GM15510 (cell line): ENCODE measurements around the gene KANK2.

Source experiments
- POLR2A ChIP-seq: IDR thresholded peaks from 3 replicates; pipeline ENCODE4 v1.6.1; 2011; ENCODE audit warnings: borderline replicate concordance; ENCODE audit not compliant: insufficient read length; ENCODE audit errors: extremely low read depth

Gene KANK2

DNA sequence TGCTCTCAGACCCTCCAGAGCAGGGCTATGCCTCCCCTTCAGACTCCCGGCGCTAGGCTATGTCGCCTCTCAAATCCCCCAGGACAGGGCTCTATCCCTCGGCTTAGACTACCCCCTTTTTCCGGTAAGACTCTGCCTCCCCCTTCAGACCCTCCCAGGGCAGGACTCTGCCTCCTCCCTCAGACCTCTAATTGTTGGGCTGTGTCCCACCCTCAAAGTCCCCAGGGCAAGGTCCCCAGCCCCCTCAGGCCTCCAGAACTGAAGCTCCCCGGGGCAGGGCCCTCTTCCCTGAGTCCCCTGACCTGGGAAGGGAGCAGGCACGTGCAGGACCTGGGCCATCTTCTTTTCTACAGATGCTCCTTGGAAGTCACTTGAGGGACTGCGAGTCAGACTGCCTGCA lies 3.2 kb downstream of the KANK2 start:
- TF ChIP-seq POLR2A: no peak

DNA sequence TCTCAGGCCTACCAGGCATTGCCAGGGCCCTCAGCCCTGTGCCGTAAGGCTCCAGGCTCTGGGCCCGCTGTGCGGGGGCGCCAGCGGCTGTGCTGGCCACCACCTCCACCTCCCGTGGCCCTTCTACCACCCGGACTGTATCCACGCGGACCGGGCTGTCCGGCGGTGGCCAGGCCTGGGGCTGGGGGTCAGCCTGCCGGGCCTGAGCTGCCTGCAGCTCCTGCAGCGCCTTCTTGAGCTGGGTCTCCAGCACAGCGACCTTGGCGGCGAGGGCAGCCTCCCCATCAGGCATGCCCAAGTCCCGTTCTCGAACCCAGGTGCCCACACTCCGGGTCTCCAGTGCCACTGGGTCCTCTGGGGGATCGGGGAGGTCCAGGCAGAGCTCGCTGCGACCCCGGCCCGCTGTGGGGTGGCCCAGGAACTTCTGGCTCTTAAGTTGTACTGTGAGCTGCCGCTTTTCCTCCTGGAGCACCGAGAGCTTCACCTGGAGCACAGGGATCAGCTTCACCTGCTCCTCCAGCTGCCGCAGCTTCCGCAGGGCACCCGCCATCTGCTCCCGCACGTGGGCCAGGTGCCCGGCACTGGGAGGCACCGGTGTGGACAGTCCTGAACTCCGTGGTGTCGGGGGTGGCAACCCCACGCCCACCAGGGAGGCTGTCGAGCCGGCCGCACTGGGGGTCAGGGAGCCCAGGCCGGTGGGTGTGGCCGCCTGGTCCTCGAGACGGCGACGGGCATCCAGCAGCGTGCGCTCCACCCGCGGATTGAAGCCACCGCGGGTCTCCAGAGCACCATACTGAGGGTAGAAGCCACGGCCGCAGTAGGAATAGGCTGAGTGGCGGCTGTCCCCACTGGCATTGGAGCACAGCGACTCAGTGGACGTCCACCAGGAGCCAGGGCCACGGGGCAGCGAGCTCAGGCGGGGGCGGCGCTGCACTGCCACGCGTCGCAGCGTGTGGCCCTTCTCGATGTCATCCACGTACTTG lies 4.1 kb downstream of the KANK2 start:
- no peak for TF ChIP-seq POLR2A

DNA sequence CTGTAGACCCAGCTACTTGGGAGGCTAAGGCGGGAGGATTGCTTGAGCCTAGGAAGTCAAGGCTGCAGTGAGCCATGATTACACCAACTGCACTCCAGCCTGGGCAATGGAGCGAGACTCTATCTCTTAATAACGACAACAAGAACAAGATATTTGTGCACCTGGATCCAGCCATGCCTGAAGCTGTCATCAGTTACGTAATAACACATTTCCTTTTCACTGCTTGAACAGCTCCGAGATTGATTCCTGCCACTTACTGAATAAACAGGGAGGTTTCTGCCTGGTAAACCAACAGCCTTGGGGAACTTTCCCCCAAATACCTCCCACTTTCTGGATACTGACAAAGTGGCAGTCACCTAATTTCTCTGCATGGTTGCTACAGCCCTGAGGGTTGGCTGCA lies 5.4 kb downstream of the KANK2 start:
- no peak for TF ChIP-seq POLR2A

DNA sequence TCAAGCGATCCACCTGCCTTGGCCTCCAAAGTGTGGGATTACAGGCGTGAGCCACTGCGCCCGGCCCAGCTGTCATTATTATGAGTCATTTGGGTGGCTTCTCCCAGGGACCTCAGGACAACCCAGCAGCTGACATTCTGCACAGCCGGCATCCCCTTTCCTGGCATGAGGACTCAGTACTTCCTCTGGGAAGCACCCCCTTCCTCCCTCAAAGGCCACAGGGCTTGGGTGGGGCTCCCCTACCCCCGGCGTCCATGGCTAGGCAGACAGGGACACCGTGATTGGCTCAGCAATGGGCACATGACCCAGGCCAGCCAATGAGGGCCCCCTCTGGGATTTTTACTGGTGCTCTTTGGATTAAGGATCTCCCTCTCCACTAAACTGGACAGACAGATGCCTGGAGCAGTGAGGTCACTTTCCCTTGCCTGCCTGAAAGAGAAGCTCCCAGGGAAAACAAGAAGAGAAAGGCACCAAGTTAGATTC lies 6.0 kb downstream of the KANK2 start:
- no peak for TF ChIP-seq POLR2A

DNA sequence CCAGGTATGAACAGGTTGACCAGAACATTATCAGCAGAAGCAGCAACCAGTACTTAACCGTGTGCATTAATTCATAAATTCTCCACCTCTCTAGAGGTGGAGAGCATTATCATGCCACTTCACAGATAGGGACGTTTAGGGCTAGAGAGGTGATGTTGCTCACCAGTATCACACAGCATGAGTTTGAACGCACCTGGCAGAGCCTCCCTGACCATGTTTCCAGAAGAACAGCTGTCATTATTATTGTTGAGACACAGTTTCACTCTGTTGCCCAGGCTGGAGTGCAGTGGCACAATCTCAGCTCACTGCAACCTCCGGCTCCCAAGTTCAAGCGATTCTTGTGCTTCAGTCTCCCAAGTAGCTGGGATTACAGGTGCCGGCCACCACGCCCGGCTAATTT lies 6.8 kb downstream of the KANK2 start:
- no peak for TF ChIP-seq POLR2A

DNA sequence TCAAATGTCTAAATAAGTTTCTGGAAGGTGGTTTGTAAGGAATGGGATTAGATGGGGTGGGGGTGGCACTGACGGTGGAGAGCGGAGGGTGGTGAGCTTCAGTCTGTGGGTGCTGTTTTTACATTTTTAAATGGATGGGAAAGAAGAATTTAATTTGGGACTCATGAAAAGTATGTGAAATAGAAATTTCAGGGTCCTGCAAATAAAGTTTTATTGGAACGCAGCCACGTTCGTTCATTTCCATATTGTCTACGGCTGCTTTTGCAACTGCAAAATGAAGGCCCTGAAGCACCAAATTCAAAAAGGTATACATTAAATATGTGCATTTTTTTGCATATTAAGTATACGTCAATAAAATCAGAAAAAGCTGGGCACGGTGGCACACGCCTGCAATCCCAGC lies 9.9 kb downstream of the KANK2 start:
- no peak for TF ChIP-seq POLR2A

DNA sequence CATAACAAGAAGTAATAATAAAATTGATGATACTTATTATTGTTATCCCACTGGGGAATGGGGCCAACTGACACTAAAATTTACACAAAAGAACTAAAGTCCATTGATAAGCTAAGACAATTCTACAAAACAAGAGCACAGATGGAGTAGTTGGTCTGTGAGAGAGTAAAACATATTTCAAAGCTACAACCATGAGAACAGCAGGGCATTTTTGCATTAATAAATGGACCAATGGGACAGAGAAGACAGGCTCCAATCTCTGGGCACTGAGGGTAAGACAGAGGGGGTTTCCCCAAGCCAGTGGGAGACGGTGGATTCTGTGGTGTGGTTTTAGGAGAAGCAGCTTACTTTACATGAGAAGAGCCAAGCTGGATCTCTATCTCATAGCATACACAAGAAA lies 14.4 kb downstream of the KANK2 start:
- TF ChIP-seq POLR2A: no peak

DNA sequence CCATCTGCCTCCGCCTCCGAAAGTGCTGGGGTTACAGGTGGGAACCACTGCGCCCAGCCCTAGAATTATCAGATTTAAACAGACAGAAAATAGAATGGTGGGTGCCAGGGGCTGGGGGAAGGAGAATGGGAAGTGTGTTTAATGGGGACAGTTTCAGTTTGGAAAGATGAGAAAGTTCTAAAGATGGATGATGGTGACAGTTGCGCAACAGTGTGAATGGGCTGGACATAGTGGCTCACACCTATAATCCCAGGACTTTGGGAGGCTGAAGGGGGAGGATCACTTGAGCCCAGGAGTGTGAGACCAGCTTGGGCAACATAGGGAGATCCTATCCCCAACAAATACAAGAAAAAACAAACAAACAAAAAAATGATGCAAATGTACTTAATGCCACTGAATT lies 15.9 kb downstream of the KANK2 start:
- TF ChIP-seq POLR2A: no peak

DNA sequence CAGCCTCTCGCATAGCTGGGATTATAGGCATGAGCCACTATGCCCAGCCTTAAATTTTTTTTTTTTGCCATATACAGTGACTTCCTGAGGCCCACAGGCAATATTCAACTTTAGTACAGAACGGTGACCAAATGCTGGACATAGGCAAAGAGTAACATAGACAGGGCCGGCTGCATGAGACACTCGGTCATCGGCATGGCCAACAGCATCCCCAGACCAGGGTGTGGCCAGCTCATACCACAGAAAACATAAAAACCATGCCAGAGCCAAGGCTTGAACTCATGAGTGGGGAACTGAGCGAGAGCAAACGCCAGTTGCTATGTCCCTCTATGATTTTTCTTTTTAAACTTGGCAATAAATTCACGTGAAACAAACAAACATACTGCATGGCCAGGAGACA lies 17.0 kb downstream of the KANK2 start:
- no peak for TF ChIP-seq POLR2A

DNA sequence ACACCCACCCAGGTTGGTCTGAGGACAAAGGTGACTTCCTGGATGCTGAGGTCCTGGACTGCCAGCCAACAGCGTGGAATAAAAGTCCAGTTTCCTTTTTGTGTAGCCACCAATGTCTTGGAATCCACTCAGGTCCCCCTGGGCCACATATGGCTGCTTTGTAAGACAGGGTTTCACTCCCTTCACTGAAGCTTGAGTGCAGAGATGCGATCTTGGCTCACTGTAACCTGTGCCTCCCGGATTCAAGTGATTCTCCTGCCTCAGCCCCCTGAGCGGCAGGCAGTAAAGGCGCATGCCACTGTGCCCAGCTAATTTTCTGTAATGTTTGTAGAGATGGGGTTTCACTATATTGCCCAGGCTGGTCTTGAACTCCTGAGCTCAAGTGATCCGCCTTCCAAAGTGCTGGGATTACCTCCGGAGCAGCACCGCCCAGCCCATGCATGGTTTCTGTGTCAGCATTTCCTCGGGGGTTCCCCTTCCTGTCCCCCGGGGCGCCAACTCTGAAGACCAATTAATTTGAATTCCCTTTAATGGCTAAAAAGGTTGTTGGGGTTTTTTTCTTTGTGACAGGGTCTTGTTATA lies 17.5 kb downstream of the KANK2 start:
- TF ChIP-seq POLR2A: peak; percentile 20

DNA sequence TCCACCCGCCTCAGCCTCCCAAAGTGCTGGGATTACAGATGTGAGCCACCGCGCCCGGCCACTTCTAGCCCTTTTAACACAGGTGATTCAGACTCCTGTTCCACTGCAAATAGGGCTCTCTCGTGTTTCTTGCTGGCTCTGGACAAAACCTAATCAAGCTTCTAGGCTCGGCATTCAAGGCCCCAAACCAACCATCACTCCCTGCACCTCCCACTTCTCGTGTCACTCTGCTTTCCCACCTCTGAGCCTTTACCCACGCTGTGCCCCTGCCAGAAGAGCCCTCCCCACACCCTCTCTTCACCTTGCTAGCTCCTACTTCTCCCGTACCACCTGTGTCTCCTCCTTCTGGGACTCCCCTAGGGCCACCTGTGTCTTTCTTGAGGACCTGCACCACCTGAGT lies 19.8 kb downstream of the KANK2 start:
- TF ChIP-seq POLR2A: no peak

DNA sequence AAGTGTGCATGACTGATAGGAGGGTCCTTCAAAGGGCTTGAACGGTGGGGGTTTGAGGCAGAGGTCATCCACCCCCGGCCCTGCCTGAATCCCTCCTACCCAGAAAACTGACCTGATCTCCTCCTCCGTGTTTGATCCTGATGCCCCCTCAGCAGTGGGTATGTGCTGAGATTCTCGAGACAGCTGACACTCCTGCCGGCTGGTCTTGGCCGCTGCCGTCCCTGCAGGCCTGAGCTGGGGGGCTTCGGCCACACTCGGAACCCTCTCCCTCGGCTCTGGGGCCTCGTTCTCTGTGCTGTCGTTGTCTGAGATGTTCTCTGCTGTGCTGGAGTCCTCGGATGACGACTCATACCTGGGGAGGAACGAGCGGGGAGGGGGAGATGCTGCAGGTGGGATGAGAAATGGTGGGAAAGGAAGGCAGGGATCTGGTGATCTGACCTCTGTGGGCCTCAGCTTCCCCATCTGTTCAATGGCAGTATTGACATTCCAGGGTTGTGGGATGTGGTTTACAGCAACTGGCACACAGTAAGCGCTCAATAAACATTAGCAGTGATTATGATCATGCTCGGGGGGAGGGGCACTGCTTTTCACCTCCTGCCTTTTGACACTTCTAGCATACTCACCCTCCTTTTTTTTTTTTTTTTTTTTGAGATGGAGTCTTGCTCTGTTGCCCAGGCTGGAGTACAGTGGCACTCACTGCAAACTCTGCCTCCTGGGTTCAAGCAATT lies 20.7 kb downstream of the KANK2 start:
- no peak for TF ChIP-seq POLR2A

DNA sequence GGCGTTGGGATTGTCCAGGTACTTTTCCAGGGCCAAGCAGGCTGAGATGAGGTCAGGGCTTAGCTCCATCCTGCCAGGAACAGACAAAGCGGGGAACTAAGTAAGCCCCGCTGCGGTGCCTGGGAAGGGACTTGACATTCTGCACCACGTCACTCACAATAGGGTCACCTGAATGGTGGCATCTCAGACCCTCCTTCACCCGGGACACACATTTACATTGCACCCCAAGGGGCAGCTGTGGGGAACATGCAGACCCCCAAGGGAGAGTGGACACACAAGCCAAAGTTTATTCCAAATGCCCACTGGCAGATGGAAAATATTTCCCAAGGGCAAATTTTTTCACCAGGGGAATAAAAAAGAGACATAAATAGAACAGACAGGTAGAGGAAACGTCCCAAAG lies 21.4 kb downstream of the KANK2 start:
- no peak for TF ChIP-seq POLR2A

DNA sequence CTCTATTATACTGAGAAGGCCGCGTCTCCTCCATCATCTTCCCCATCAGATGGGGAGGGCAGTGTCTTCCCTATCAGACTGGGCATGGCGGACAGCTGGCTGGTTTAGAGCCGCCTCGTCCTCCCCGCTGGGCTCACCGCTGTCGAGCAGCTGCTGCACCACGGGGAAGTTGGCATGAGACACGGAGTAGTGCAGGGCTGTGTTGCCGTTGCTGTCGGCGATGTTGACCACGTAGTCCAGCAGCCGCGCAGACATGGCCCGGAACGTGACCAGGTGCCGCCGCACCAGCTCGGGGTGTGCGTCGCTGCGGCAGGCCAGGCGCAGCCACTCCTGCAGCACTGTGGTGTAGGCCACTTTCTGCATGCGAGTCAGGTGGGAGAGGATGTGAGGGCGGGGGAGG lies 23.0 kb downstream of the KANK2 start:
- no peak for TF ChIP-seq POLR2A

DNA sequence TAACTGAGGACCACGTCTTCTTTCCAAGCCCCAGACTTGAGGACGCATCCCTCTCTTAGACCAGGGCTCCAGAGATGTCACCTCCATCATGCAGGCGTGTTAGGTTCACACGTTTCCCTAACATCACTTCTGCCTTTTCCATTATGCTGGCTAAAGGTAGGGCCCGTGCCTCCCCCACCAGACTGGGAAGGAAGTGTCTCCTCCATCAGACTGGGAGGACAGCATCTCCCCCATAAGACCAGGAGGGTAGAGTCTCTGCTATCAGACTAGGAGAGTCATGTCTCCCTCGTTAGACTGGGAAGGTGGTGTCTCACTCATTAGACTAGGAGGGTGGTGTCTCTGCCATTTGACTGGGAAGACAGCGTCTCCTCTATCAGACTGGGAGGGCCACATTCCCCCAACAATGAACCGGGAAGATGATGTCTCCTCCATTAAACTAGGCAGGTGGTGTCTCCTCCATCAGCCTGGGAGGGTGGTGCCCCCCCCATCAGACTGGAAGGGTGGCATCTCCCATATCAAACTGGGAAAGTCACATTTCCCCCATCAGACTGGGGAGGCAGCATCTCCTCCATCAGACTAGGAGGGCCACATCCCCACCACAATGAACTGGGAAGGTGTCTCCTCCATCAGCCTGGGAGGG lies 23.7 kb downstream of the KANK2 start:
- no peak for TF ChIP-seq POLR2A

DNA sequence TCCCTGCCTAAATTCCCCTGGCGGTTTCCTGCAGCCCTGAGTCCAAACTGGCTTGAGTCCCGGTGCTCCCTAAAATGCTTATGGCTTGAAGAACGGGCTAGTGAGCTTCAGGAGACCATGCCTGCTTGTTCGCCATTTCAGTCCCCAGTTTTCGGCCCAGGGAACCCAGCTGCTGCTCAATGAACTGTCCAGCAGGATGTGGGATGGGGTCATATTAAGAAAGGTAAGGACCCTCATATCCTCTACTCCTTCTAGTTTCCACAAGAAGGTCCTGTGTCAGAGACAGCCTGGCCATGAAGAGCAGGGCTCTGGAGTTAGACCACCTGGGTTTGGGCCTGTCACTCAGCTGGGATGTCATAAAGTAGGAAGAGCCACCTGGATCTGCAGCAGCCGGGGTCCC lies 24.8 kb downstream of the KANK2 start:
- TF ChIP-seq POLR2A: no peak

DNA sequence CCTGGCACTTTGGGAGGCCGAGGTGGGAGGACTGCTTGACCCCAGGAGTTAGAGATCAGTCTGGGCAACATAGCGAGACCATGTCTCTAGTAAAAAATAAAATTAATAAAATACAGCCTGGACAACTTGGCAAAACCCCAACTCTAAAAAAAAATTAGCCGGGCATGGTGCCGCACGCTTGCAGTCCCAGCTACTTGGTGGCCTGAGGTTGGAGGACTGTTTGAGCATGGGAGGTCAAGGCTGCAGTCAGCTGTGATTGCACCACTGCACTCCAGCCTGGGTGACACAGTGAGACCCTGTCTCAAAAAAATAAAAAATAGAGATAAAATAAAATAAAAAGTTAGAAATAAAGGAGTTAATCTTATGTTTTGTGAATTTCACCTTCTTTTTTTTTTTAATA lies 26.2 kb downstream of the KANK2 start:
- TF ChIP-seq POLR2A: no peak
